ENCODE data around the gene SLC9A8. TPM values are rescaled to one million over a fixed set of nuclear protein-coding genes. Genes with fewer than 3 reads are reported as not detected.

SLC9A8 gene
- total RNA-seq, 1 donor from 2014 or later: 5.2 TPM

GRCh38 chr20:49889935-49890333 lies 77.3 kb downstream of the SLC9A8 start:
- peak; percentile 74 for DNase-seq (ENCODE audit: low spot score)
- Mint-ChIP-seq H3K36me3 (ENCODE audit: low read depth) (peaks cover 2% of the 10 kb centered on the region), H3K4me1 (ENCODE audit: low read depth) (peaks cover 57% of the 10 kb centered on the region), H3K4me3 (ENCODE audit: unreplicated experiment) (no peak overlapping the region), H3K27ac (ENCODE audit: unreplicated experiment) (no peak overlapping the region), H3K27me3 (ENCODE audit: low read depth) (no peaks in the 10 kb centered on the region), H3K9me3 (ENCODE audit: low read depth) (no peaks in the 10 kb centered on the region)
- TF ChIP-seq, protein P1, sequence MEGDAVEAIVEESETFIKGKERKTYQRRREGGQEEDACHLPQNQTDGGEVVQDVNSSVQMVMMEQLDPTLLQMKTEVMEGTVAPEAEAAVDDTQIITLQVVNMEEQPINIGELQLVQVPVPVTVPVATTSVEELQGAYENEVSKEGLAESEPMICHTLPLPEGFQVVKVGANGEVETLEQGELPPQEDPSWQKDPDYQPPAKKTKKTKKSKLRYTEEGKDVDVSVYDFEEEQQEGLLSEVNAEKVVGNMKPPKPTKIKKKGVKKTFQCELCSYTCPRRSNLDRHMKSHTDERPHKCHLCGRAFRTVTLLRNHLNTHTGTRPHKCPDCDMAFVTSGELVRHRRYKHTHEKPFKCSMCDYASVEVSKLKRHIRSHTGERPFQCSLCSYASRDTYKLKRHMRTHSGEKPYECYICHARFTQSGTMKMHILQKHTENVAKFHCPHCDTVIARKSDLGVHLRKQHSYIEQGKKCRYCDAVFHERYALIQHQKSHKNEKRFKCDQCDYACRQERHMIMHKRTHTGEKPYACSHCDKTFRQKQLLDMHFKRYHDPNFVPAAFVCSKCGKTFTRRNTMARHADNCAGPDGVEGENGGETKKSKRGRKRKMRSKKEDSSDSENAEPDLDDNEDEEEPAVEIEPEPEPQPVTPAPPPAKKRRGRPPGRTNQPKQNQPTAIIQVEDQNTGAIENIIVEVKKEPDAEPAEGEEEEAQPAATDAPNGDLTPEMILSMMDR (IDR thresholded peaks at IDR 0.05): no peak

GRCh38 chr20:49890471-49891361 lies 78.1 kb downstream of the SLC9A8 start:
- peak; percentile 83 for DNase-seq (ENCODE audit: low spot score)
- Mint-ChIP-seq H3K4me1 (ENCODE audit: low read depth) (peaks cover 57% of the 10 kb centered on the region), H3K4me3 (ENCODE audit: unreplicated experiment) (no peak overlapping the region), H3K27ac (ENCODE audit: unreplicated experiment) (no peak overlapping the region), H3K9me3 (ENCODE audit: low read depth) (no peaks in the 10 kb centered on the region), H3K27me3 (ENCODE audit: low read depth) (no peaks in the 10 kb centered on the region), H3K36me3 (ENCODE audit: low read depth) (peaks cover 2% of the 10 kb centered on the region)
- TF ChIP-seq, protein P1 (IDR thresholded peaks at IDR 0.05): no peak

DNA sequence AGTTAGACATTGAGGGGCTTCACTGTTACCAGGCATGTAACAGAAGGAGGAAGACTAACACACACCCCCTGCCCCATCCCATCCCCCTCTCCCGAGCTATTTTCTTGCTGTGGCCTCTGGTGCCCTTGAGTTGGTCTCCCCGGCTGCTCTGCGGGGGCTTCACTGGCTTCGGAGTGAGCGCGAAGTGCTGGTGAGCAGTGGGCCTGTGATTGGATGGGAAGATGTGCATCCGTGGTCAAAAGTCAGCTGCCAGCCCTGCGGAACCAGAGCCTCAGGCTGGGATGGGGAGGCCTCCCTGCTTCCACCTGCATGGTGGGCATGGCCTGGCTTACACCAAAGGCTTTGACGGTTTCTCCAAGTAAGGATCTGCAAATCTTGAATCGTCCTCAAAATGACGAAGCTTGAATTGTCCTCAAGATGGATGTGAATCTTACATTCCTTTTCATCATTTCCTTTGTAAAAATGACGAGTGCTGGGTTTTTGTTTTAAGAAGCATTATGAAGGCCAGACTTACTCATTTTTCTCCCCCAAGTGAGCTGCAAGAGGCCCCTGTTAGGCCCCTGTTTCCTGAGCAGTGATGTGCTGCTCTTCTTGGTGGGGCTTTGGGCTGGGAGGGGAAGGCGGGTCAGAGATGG lies 79.0 kb downstream of the SLC9A8 start:
- Mint-ChIP-seq H3K27me3 (ENCODE audit: low read depth) (no peaks in the 10 kb centered on the region), H3K27ac (ENCODE audit: unreplicated experiment) (peak overlapping the region; percentile 13), H3K4me1 (ENCODE audit: low read depth) (peaks cover 55% of the 10 kb centered on the region), H3K36me3 (ENCODE audit: low read depth) (no peaks in the 10 kb centered on the region), H3K9me3 (ENCODE audit: low read depth) (no peaks in the 10 kb centered on the region), H3K4me3 (ENCODE audit: unreplicated experiment) (no peak overlapping the region)
- peak; percentile 81 for DNase-seq (ENCODE audit: low spot score)
- TF ChIP-seq, protein P1 (IDR thresholded peaks at IDR 0.05): no peak

DNA sequence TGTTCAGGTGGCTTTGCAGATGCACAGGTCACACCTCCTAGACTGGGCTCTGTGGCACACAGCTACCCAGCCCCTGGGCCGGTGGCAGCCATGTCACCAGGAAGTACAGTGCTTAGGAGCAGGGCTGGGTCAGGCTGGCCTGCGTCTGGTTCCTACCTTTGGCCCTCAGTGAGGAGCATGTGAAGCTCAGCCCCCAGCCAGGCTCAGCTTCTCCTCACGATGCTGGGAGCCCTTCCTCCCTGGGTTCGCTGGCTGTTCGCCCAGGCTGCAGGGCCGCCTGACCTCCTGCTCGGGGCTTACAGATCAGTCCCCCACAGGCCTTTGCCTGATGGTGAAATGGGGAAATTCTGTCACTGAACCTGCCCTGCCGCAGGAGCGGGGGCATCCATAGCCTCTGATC lies 79.6 kb downstream of the SLC9A8 start:
- H3K9me3 Mint-ChIP-seq (ENCODE audit: low read depth): no peaks in the 10 kb centered on the region
- DNase-seq (ENCODE audit: low spot score): peak; percentile 81
- H3K27me3 Mint-ChIP-seq (ENCODE audit: low read depth): no peaks in the 10 kb centered on the region
- H3K36me3 Mint-ChIP-seq (ENCODE audit: low read depth): no peaks in the 10 kb centered on the region
- H3K4me3 Mint-ChIP-seq (ENCODE audit: unreplicated experiment): no peak overlapping the region
- no peak overlapping the region for H3K27ac Mint-ChIP-seq (ENCODE audit: unreplicated experiment)
- peaks cover 48% of the 10 kb centered on the region for H3K4me1 Mint-ChIP-seq (ENCODE audit: low read depth)
- TF ChIP-seq, protein P1 (IDR thresholded peaks at IDR 0.05): no peak

GRCh38 chr20:49892817-49893216 lies 80.2 kb downstream of the SLC9A8 start:
- TF ChIP-seq, protein P1 (IDR thresholded peaks at IDR 0.05): no peak
- DNase-seq (ENCODE audit: low spot score): peak; percentile 59
- Mint-ChIP-seq H3K4me1 (ENCODE audit: low read depth) (peaks cover 43% of the 10 kb centered on the region), H3K4me3 (ENCODE audit: unreplicated experiment) (no peak overlapping the region), H3K9me3 (ENCODE audit: low read depth) (peaks cover 4% of the 10 kb centered on the region), H3K36me3 (ENCODE audit: low read depth) (no peaks in the 10 kb centered on the region), H3K27me3 (ENCODE audit: low read depth) (no peaks in the 10 kb centered on the region), H3K27ac (ENCODE audit: unreplicated experiment) (no peak overlapping the region)
